Mucosa of gallbladder (tissue), 1 donor: ENCODE measurements around the gene SSBP4. TPM values are rescaled to one million over a fixed set of nuclear protein-coding genes. Genes with fewer than 3 reads are reported as not detected.

ENCODE experiments used
- total RNA-seq: library from RNA; stranded (reverse); gene quantifications from one replicate; pipeline ENCODE4 v1.2.1, GENCODE V29; 2021
- donor health status: DM: no; HTN: no; CAD: no.

Gene SSBP4
- total RNA-seq, 1 donor from 2014 or later, result 68.1 TPM

Other genes with a start within 250 kb of the SSBP4 start
- gene IFI30, start 245.6 kb upstream of the SSBP4 start, total RNA-seq, result 44.7 TPM
- 9.3 TPM for gene MPV17L2, start 226.2 kb upstream of the SSBP4 start, total RNA-seq
- 5.5 TPM for gene RAB3A, start 215.4 kb upstream of the SSBP4 start, total RNA-seq
- gene PDE4C, start 193.0 kb upstream of the SSBP4 start, total RNA-seq, result 2.1 TPM
- 2.9 TPM for gene IQCN, start 144.9 kb upstream of the SSBP4 start, total RNA-seq
- 303 TPM for gene JUND, start 137.8 kb upstream of the SSBP4 start, total RNA-seq
- gene LSM4, start 96.3 kb upstream of the SSBP4 start, total RNA-seq, result 92.9 TPM
- 56.6 TPM for gene PGPEP1, start 78.8 kb upstream of the SSBP4 start, total RNA-seq
- 76.0 TPM for gene GDF15, start 33.2 kb upstream of the SSBP4 start, total RNA-seq
- 7.8 TPM for gene LRRC25, start 21.8 kb upstream of the SSBP4 start, total RNA-seq
- 37.1 TPM for gene ISYNA1, start 18.7 kb downstream of the SSBP4 start, total RNA-seq
- 20.1 TPM for gene ELL, start 102.7 kb downstream of the SSBP4 start, total RNA-seq
- 226 TPM for gene FKBP8, start 124.2 kb downstream of the SSBP4 start, total RNA-seq
- 70.5 TPM for gene KXD1, start 138.5 kb downstream of the SSBP4 start, total RNA-seq
- 878 TPM for gene UBA52, start 152.5 kb downstream of the SSBP4 start, total RNA-seq
- gene REX1BD, start 169.4 kb downstream of the SSBP4 start, total RNA-seq, result 93.0 TPM
- 5.8 TPM for gene CRLF1, start 187.4 kb downstream of the SSBP4 start, total RNA-seq
- 10.9 TPM for gene TMEM59L, start 193.5 kb downstream of the SSBP4 start, total RNA-seq
- gene KLHL26, start 217.6 kb downstream of the SSBP4 start, total RNA-seq, result 16.7 TPM